A549 (cell line): ENCODE results near the gene PTPN14. TPM values are rescaled to one million over a fixed set of nuclear protein-coding genes. Genes with fewer than 3 reads are reported as not detected.

Source experiments
- ATAC-seq, 2 experiments: fragments of 200-7000 bp in 1 of 2; fragments of >200 bp in 1 of 2; cut with Nextera tagmentation in 1 of 2; cut with Tn5 transposase in 1 of 2; 3 replicates each; pipeline versions ENCODE4 v1.8.0 to v1.9.1; 2018 to 2020; ENCODE audit warnings: mild to moderate bottlenecking in 1 of 2, moderate library complexity in 1 of 2
- CTCF ChIA-PET: fragments of 300-600 bp; sonication (Branson Sonifier 250); formaldehyde crosslinking; extraction: SDS; loops from one replicate; lab custom pipeline; 2021; ENCODE audit warnings: antibody characterized with exemption, inconsistent platforms; lab: Yijun Ruan, JAX
- POLR2A ChIA-PET: fragments of 350-600 bp; formaldehyde crosslinking; extraction: SDS; loops from one replicate; lab custom pipeline; 2021; ENCODE audit warnings: antibody characterized with exemption, inconsistent platforms; lab: Yijun Ruan, JAX
- DNase-seq, 2 experiments: peaks; one replicate each; pipeline versions ENCODE4 v3.0.0 to v3.0.0-alpha.2; 2011 to 2016; ENCODE audit warnings: low read depth in 1 of 2, low spot score in 1 of 2
- FAIRE-seq: peaks from 2 replicates; lab custom pipeline; 2011; peaks lifted over from hg19 to GRCh38; lab: Jason Lieb, UNC
- H3K27ac ChIP-seq, 2 experiments: fragments of >200 bp; sonication (Bioruptor Twin); formaldehyde crosslinking; 3 replicates each; pipeline ENCODE4 v1.5.1; 2016 to 2017
- H3K4me1 ChIP-seq: fragments of >200 bp; sonication (Bioruptor Twin); formaldehyde crosslinking; 3 replicates; pipeline ENCODE4 v1.6.1; 2016
- H3K4me2 ChIP-seq: fragments of >200 bp; sonication (Bioruptor Twin); formaldehyde crosslinking; 3 replicates; pipeline ENCODE4 v1.6.1; 2016
- H3K4me3 ChIP-seq: fragments of >200 bp; sonication (Bioruptor Twin); formaldehyde crosslinking; 3 replicates; pipeline ENCODE4 v1.5.1; 2016
- H3K9me3 ChIP-seq: fragments of >200 bp; sonication (Bioruptor Twin); formaldehyde crosslinking; 3 replicates; pipeline ENCODE4 v1.6.1; 2016
- BCL3 ChIP-seq: fragments of >200 bp; sonication (Bioruptor Twin); formaldehyde crosslinking; IDR thresholded peaks from 3 replicates; pipeline ENCODE4 v1.6.1; 2016
- CBX2 ChIP-seq: fragments of 200-600 bp; sonication (generic); IDR thresholded peaks from 2 replicates; pipeline ENCODE4 v1.6.1; 2016; ENCODE audit warnings: low read depth, mild to moderate bottlenecking, borderline replicate concordance
- CBX8 ChIP-seq: fragments of 200-600 bp; sonication (generic); IDR thresholded peaks from 2 replicates; pipeline ENCODE4 v1.6.1; 2016
- EHF ChIP-seq: fragments of 250-450 bp; sonication (Bioruptor Pico); IDR thresholded peaks from 2 replicates; pipeline ENCODE4 v1.5.0; 2020; ENCODE audit warnings: mild to moderate bottlenecking
- ELK1 ChIP-seq: fragments of 150-350 bp; IDR thresholded peaks from 2 replicates; pipeline ENCODE4 v1.6.1; 2014; ENCODE audit warnings: low read depth, mild to moderate bottlenecking, low read length
- ESRRA ChIP-seq: fragments of 150-350 bp; IDR thresholded peaks from 2 replicates; pipeline ENCODE4 v1.6.1; 2014; ENCODE audit warnings: mild to moderate bottlenecking, low read length, borderline replicate concordance
- FOSL2 ChIP-seq, 2 experiments: fragments of 450-650 bp in 1 of 2; fragments of >200 bp in 1 of 2; sonication (Bioruptor Twin) in 1 of 2; formaldehyde crosslinking; IDR thresholded peaks; 2 replicates each; pipeline versions ENCODE4 v1.5.0 to v1.6.1; 2016 to 2020; ENCODE audit warnings: mild to moderate bottlenecking in 1 of 2, moderate library complexity in 1 of 2
- HDAC2 ChIP-seq: fragments of 200-600 bp; sonication (generic); IDR thresholded peaks from 2 replicates; pipeline ENCODE4 v1.6.1; 2016
- JUN ChIP-seq, 2 experiments: fragments of >200 bp; sonication (Bioruptor Twin); formaldehyde crosslinking; IDR thresholded peaks; 2 replicates in 1 of 2; 3 replicates in 1 of 2; pipeline ENCODE4 v1.6.1; 2016 to 2017
- JUNB ChIP-seq: fragments of >200 bp; sonication (Bioruptor Twin); formaldehyde crosslinking; IDR thresholded peaks from 2 replicates; pipeline ENCODE4 v1.6.1; 2016
- KDM1A ChIP-seq: fragments of 200-600 bp; sonication (generic); IDR thresholded peaks from 2 replicates; pipeline ENCODE4 v1.6.1; 2016; ENCODE audit warnings: low read depth, mild to moderate bottlenecking
- KDM5A ChIP-seq: fragments of 200-600 bp; sonication (generic); IDR thresholded peaks from 2 replicates; pipeline ENCODE4 v1.6.1; 2016; ENCODE audit warnings: antibody characterized with exemption, mild to moderate bottlenecking
- NFE2L2 ChIP-seq: fragments of 150-350 bp; conservative IDR thresholded peaks from 2 replicates; pipeline ENCODE4 v1.6.1; 2014; ENCODE audit warnings: low read length
- NPAS2 ChIP-seq: fragments of 250-450 bp; sonication (Bioruptor Pico); IDR thresholded peaks from 2 replicates; pipeline ENCODE4 v1.8.0; 2022; ENCODE audit warnings: mild to moderate bottlenecking, moderate library complexity, borderline replicate concordance
- NR3C1 ChIP-seq: fragments of >200 bp; sonication (Bioruptor Twin); formaldehyde crosslinking; IDR thresholded peaks from 3 replicates; pipeline ENCODE4 v1.6.1; 2017
- POLR2A ChIP-seq: IDR thresholded peaks from 2 replicates; pipeline ENCODE4 v1.6.1; 2012; ENCODE audit warnings: mild to moderate bottlenecking, low read length
- POLR2AphosphoS2 ChIP-seq: conservative IDR thresholded peaks from 2 replicates; pipeline ENCODE4 v1.6.1; 2012; ENCODE audit warnings: low read length, improper control_type of control experiment, inconsistent platforms
- RAD21 ChIP-seq, 2 experiments: fragments of >200 bp in 1 of 2; sonication (Bioruptor Twin) in 1 of 2; formaldehyde crosslinking in 1 of 2; IDR thresholded peaks in 1 of 2; conservative IDR thresholded peaks in 1 of 2; 2 replicates in 1 of 2; 3 replicates in 1 of 2; pipeline ENCODE4 v1.6.1; 2012 to 2018; ENCODE audit warnings: inconsistent platforms in 1 of 2
- RARB ChIP-seq: fragments of 250-450 bp; sonication (Bioruptor Pico); IDR thresholded peaks from 2 replicates; pipeline ENCODE4 v1.8.0; 2021; ENCODE audit warnings: mild to moderate bottlenecking, moderate library complexity
- RCOR1 ChIP-seq: fragments of 150-350 bp; IDR thresholded peaks from 2 replicates; pipeline ENCODE4 v1.6.1; 2014; ENCODE audit warnings: antibody characterized with exemption, low read length, low read depth
- REST ChIP-seq: fragments of 200-600 bp; sonication (generic); IDR thresholded peaks from 2 replicates; pipeline ENCODE4 v1.6.1; 2016; ENCODE audit warnings: antibody characterized with exemption, mild to moderate bottlenecking, moderate library complexity
- SMC3 ChIP-seq: fragments of >200 bp; sonication (Bioruptor Twin); formaldehyde crosslinking; IDR thresholded peaks from 3 replicates; pipeline ENCODE4 v1.6.1; 2018; ENCODE audit warnings: inconsistent platforms
- TFCP2L1 ChIP-seq: fragments of 250-450 bp; sonication (Bioruptor Pico); IDR thresholded peaks from 2 replicates; pipeline ENCODE4 v1.5.0; 2021; ENCODE audit warnings: mild to moderate bottlenecking
- TP53 ChIP-seq: fragments of 250-450 bp; sonication (Bioruptor Pico); IDR thresholded peaks from 2 replicates; pipeline ENCODE4 v1.5.0; 2021; ENCODE audit warnings: mild to moderate bottlenecking, moderate library complexity
- ZC3H11A ChIP-seq: fragments of 450-650 bp; IDR thresholded peaks from 2 replicates; pipeline ENCODE4 v1.6.1; 2014; ENCODE audit warnings: antibody characterized with exemption, mild to moderate bottlenecking
- ZFP36 ChIP-seq: fragments of 450-650 bp; IDR thresholded peaks from 2 replicates; pipeline ENCODE4 v1.6.1; 2014; ENCODE audit warnings: borderline replicate concordance; ENCODE audit not compliant: partially characterized antibody
- ZSCAN20 ChIP-seq: fragments of 250-450 bp; sonication (Bioruptor Pico); IDR thresholded peaks from 2 replicates; pipeline ENCODE4 v1.8.0; 2022; ENCODE audit warnings: mild to moderate bottlenecking, moderate library complexity
- WGBS: methylation state at CpG from one replicate; pipeline ENCODE4 v1.1.6; 2017; ENCODE audit errors: missing lambda C conversion rate; 5-methylcytosine and 5-hydroxymethylcytosine counted together
- polyA plus RNA-seq, 4 experiments: library from polyadenylated mRNA; depleted of rRNA in 3 of 4; stranded (reverse); fragments of >200 nt; fragmentation: RNase III in 1 of 4; extraction: RNeasy Plus Mini Kit Qiagen cat#74134 plus additional on column Dnase treatment in 1 of 4; gene quantifications; 2 replicates in 3 of 4; 3 replicates in 1 of 4; pipeline ENCODE4 v1.2.3, GENCODE V29; 2011 to 2017

PTPN14 gene
- polyA plus RNA-seq, 2 of the 4 experiments (the other 2 are of a cell fraction) = 9.2 to 10.0 TPM

- WGBS = 66% methylated on average over 1 of the region's 1 CpG
- Histone ChIP-seq H3K27ac (no peak overlapping the region), H3K4me1 (peaks cover 30% of the 10 kb centered on the region), H3K4me3 (no peak overlapping the region), H3K4me2 (no peak overlapping the region), H3K9me3 (no peaks in the 10 kb centered on the region)
- DNase-seq (no peak), ATAC-seq (no peak), FAIRE-seq (no peak)
- TF ChIP-seq NFE2L2 (no peak), JUN (IDR thresholded peaks at IDR 0.05) (no peak), RCOR1 (no peak), ELK1 (no peak), CBX8 (no peak), SMC3 (no peak), NR3C1 (no peak), EHF (CRISPR knock-in tag) (no peak), ZSCAN20 (CRISPR knock-in tag) (no peak), CBX2 (no peak), POLR2A (no peak), REST (no peak), ZC3H11A (no peak), TFCP2L1 (CRISPR knock-in tag) (no peak), TP53 (CRISPR knock-in tag) (no peak), HDAC2 (no peak)
- ChIA-PET CTCF (interaction anchor here (0.8 to 1.3 kb wide), 6 partner anchors 12 to 127 kb away, joined by 3 to 4 read pairs (median 3); partner anchors contain the start of gene PTPN14), POLR2A (no interaction called here)
These were observed 92.9 kb downstream of the PTPN14 start for GRCh38 chr1:214458541-214458940.

DNA sequence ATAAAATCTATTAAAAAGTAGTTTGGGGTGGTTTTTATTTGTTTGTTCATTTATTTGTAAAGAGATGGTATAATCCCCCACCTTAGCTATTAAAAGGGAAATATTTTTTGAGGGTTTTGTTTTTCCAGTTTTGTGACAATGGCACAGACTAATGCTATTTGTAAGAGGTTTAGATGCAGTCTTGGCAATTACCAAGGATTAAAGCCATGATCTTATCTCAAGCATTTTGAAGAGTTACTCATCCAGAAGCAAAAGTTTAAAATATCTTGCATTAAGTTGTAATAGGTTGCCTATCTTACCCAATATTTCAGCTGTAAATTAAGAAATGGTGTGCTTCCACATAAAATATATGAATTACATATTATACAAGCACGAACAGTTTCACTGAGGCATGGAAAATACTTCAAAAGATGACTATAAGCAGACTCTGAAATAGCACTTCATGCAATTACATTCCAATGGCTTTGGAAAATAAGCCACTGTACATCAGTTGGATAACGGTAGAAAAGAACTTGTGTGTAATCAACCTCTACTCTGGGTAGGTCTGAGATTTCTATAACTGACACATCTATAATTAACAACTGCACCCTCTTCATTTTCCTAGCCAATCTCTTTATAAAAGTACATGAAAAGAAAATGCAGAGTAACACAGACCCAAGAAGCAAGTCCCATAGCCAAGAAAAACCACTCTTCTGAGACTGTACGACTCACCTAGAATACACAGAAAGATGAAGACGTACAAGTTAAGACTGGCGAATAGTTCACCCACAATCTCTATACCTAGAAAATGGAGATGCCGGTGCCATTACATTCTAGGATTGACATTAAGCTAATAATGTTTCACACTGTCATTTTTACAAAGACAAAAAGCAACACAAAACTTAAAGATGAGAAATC lies 95.2 kb downstream of the PTPN14 start:
- H3K4me1 ChIP-seq = peaks cover 44% of the 10 kb centered on the region
- DNase-seq = no peak

More for the DNA sequence above, 95.2 kb downstream of the PTPN14 start:
- ATAC-seq = peak in 1 of 2 experiments; percentile 37; a peak in 1 of 6 replicates
- 0 out of 6 replicates have a peak overlapping the region, but pooled peaks of 1 of the 2 experiments have one; percentile 34 for H3K27ac ChIP-seq
- TF ChIP-seq ZFP36 (no peak), NFE2L2 (no peak), CBX2 (no peak), RARB (no peak), BCL3 (no peak), NPAS2 (CRISPR knock-in tag) (no peak), KDM1A (no peak), ZSCAN20 (CRISPR knock-in tag) (no peak), FOSL2 (IDR thresholded peaks at IDR 0.05) (no peak), FOSL2 (CRISPR knock-in tag; IDR thresholded peaks at IDR 0.05) (no peak), POLR2AphosphoS2 (no peak), ESRRA (no peak), RAD21 (conservative IDR thresholded peaks at IDR 0.05 in 1 of 2, IDR thresholded peaks at IDR 0.05 in 1 of 2) (no peak), KDM5A (no peak), ELK1 (no peak), JUNB (no peak)
- ChIA-PET POLR2A (no interaction called here), CTCF (interaction anchor here (1.0 to 2.4 kb wide), 3 partner anchors 15 to 130 kb away, joined by 3 to 9 read pairs (median 5); no protein-coding TSS in a partner anchor)
- FAIRE-seq = peak; percentile 68
- H3K9me3 ChIP-seq = no peaks in the 10 kb centered on the region
- WGBS = 68% methylated on average over 6 of the region's 6 CpGs
- H3K4me2 ChIP-seq = no peak overlapping the region
- H3K4me3 ChIP-seq = no peak overlapping the region
